GM19328 (cell line): ENCODE data around the gene MRPL34.

ENCODE experiments used
- ATAC-seq: cut with Tn5 transposase; IDR thresholded peaks from one replicate; pipeline ENCODE4 v1.9.1; 2021; ENCODE audit warnings: mild to moderate bottlenecking, moderate library complexity; ENCODE audit not compliant: unreplicated experiment

MRPL34 gene

DNA sequence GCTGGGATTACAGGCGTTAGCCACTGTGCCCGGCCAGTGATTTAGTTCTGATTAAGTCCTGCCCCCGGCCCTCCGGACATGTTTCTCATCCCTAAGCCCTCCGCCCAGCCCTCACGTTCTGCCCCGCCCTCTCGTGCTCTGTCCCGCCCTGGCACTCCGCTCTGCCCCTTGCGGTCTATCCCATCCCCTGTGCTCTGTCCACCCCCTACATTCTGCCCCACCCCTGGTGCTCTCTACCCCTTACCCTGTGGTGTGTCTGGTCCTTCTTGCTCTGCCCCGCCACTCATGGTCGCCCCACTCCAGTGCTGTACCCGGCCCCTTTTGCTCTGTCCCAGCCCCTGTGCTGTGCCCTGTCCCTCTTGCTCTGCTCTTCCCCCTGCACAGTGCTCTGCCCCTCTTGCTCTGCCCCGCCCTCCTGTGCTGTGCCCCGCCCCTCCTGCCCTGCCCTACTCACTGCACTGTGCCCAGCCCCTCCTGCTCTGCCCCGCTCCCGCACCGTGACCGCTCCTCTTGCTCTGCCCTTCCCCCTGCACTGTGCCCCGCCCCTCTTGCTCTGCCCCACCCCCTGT is 34.7 kb downstream of the MRPL34 start:
- no peak for ATAC-seq

DNA sequence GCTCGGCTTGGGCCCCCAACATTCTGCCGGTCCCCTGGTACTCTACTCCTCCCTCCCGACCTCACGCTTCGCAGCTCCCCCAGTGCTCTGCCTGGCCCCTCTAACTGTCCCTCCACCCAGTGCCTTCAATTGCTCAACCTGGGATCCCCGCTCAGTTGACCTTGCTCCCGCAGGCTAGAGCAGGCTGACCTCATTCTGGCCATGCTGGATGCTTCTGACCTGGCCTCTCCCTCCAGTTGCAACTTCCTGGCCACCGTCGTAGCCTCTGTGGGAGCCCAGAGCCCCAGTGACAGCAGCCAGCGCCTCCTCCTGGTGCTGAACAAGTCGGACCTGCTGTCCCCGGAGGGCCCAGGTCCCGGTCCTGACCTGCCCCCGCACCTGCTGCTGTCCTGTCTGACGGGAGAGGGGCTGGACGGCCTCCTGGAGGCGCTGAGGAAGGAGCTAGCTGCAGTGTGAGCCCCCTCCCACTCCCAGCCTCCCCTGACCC is 35.2 kb downstream of the MRPL34 start:
- ATAC-seq, result no peak

DNA sequence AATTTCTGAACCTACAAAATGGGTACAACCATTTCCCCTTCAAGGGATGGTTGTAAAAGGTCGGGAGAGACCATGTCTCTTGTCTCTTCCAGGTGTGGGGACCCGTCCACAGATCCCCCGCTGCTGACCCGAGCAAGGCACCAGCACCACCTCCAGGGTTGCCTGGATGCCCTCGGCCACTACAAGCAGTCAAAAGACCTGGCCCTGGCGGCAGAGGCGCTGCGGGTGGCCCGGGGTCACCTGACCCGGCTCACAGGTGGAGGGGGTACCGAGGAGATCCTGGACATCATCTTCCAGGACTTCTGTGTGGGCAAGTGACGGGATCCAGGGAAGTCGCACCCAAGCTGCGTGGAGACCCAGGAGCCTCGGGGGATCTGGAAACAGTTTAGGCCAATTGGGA is 35.7 kb downstream of the MRPL34 start:
- ATAC-seq, result no peak

DNA sequence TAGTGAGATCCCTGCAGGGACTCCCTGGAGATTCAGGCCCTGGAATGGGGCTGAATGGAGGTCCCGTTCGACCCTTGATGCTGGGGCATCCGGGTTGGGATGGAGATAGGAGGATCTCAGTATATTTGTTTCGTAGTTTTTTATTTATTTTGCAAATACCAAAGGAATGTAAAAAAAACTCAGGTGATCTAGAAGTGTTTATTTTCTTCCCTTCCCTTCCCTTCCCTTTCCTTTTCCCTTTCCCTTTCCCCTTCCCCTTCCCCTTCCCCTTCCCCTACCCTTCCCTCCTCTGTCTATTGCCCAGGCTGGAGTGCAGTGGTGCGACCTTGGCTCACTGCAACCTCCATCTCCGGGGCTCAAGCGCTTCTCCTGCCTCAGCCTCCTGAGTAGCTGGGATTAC is 36.2 kb downstream of the MRPL34 start:
- ATAC-seq, result no peak

DNA sequence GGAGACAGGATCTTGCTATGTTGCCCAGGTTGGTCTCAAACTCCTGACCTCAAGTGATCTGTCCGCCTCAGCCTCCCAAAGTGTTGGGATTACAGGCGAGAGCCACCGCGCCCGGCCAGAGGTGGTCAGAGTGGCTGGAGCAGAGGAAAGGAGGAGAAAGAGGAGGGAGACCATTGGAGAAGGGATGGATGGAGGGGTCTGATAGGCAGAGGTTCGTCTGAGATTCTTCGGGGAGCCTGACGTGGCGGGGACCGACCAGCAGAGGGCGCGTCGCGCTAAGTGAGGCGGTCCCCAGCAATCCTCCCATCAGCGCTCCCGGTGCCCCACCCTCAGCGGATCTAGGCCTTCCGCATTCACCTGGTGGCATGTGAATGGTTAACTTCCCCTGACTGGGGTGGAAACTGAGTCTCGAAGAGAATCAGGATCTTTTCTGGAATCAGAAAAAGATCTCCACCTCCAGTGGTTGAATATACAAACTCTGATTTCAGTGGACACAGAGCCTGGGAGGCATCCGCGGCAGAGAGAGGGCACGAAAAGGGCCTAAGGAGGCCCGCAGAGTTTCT is 40.5 kb downstream of the MRPL34 start:
- ATAC-seq, result no peak

DNA sequence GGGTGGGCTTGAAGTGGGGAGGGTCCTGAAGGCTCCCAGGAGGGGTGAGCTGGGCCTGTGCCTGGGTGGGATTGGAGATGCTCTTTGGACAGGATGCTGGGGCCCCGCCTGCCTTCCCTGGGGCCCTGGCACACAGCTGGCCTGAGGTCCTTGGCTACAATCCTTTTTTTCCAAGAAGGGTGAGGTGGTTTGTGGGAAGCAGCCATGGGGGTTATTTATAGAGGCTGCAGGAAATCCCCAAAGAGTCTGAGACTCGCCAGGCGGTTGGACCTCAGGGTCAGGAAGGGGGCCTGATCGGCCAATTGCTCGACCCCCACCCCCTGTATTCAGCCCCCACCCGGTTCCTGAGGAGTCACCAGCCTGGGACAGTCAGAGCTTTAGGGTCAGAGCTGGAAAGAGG is 41.7 kb downstream of the MRPL34 start:
- no peak for ATAC-seq

DNA sequence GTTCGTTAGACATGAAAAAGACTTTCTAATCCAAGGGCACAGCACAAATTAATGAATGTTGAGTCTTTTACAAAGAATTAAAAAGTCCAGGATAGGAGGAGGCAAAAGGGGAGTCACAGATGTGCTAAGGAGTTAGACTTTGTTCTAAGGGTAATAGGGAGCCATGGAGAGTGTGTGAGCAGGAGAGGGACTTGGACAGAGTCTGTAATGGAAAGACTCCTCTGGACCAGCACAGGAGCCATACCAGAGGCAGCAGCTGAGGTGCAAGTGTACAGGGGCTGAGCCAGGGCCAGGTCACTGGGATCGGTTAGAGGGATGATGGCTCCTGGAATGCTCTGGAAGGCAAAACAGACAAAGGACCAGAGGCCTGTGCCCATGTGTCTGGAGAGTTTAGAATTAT is 42.2 kb downstream of the MRPL34 start:
- no peak for ATAC-seq

DNA sequence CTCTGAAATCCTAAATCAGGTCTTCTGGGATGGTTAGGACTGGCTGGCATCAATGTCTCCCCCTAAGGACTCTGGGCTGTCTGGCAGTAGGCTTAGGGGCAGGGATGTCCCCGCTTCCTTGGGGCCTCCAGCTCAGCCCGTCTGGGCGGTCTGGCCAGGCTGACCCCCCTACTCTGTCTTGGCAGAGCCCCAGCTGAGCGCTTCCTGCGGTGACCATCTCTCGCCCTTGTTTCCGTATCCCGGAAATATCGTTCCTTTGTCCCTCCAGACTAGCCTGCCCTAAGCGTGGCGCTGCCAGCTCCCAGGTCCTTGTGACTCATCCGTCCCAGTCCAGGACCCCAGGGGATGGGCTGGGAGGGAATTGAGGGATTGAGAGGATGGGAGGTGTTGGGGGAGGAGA is 43.0 kb downstream of the MRPL34 start:
- no peak for ATAC-seq

DNA sequence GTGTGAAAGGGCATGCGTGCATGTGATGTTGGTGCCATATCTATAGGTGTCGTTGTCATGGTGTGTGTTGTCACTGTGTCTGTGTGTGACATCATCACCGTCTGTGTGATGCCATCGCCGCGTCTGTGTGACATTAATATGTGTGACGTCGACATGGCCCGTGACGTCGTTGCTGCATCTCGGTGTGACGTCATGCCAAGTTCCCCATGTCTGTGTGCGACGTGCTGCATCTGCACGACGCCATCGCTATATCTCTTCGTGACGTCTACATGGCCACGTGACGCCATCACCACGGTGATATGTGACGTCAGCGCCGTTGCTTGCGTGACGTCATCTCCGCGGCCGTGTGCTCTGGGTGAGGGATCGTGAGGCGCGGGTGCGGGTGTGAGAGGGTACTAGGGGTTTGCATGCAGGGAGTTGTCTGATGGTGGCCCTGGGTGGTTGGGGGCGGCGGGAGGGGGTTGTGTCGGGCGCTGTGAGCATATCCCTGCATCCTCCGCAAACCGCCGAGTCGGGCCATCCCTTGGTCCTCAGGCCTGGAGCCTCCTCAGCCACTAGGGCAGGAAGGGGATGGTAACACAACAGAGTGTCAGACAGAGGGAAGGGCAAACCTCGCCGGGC is 46.3 kb downstream of the MRPL34 start:
- ATAC-seq, result no peak

DNA sequence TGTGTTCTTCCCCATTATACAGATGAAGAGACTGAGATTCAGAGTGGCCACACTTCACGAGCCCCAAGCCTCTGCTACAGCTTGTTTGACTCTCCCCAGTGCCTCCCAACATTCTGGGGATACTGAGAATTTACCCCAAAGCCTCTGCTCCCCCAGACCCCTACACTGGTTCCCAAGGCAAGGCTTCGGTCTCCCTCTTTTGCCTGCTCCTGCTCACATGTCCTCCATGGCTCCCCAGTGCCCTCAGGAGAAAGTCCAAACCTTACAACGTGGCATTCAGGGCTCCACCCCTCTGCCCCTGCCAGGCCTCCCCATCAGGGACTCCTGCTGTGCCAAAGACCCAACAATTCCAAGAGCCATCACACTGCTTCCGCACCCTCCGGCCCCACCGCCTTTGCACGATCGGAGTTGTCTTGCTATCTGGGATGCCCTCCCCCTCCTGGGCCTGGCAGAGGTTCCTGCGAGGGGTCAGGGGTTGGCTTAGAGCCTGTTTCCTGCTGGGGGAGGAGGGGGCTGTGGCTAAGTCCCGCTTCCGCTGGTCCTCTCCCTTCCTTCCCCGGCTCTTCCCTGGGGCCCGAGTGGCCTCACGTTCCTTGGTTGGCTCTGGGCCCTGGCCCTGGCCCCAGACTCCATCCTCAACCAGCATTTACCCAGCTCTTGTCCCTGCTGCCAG is 47.1 kb downstream of the MRPL34 start:
- ATAC-seq, result no peak

DNA sequence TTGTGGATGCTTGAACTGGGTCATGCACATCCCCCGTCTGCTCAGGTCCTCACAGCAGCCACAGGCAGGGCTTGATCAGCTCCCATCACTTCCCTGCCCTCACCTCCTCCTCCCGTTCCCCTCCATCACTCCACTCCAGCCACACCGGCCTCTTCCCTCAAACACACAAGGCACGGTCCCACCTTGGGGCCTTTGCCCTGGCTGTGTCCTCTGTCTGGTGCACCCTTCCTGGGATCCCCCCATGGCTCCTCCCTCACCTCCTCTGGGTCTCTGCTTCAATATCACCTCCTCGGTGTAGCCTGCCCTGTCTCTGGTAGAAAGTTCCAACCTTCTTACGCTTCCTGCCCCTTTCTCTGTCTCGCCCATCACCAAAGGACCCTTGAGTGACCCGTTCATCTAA is 47.7 kb downstream of the MRPL34 start:
- ATAC-seq, result no peak
